ENCODE measurements around the gene ASXL1.

GRCh38 chr20:32482143-32482441, 124.0 kb downstream of the ASXL1 start:
- no peak for TF ChIP-seq GATA3 (IDR thresholded peaks at IDR 0.05; ENCODE audit: low read depth, low read length)
- TF ChIP-seq GATA2 (IDR thresholded peaks at IDR 0.05; ENCODE audit: low read depth, low read length): no peak

Measured in SH-SY5Y (cell line).